Measurements from ENCODE around the gene HOXB5.

DNA sequence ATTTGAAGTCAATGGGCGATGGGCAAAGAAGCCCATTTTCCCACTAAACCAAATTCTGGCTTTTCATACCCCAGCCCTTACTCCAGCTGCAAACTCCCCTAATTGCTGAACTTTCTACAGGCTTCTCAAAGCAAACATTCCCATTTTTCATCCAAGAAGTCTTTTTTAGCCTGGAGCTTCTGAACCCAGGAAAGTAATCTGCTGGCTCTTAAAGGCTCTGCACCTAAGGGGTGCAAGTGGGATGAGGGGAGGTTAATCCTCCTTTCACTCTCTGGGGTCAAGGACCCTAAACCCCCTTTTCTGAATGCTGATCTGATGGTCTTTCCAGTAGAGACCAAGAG, 14.9 kb upstream of the HOXB5 start:
- TF ChIP-seq, protein P1, sequence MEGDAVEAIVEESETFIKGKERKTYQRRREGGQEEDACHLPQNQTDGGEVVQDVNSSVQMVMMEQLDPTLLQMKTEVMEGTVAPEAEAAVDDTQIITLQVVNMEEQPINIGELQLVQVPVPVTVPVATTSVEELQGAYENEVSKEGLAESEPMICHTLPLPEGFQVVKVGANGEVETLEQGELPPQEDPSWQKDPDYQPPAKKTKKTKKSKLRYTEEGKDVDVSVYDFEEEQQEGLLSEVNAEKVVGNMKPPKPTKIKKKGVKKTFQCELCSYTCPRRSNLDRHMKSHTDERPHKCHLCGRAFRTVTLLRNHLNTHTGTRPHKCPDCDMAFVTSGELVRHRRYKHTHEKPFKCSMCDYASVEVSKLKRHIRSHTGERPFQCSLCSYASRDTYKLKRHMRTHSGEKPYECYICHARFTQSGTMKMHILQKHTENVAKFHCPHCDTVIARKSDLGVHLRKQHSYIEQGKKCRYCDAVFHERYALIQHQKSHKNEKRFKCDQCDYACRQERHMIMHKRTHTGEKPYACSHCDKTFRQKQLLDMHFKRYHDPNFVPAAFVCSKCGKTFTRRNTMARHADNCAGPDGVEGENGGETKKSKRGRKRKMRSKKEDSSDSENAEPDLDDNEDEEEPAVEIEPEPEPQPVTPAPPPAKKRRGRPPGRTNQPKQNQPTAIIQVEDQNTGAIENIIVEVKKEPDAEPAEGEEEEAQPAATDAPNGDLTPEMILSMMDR (conservative IDR thresholded peaks at IDR 0.05; ENCODE audit: low read depth, low read length) = no peak
- no peak for TF ChIP-seq EZH2phosphoT487 (IDR thresholded peaks at IDR 0.05; ENCODE audit: borderline replicate concordance, low read length)
- TF ChIP-seq EZH2 (IDR thresholded peaks at IDR 0.05; ENCODE audit: low read length, unreplicated experiment) = no peak

Measured in PC-3 (cell line).